H1 (cell line): ENCODE data around the gene IL2RA. TPM values are rescaled to one million over a fixed set of nuclear protein-coding genes. Genes with fewer than 3 reads are reported as not detected.

Source experiments
- CTCF ChIA-PET: fragments of 300-600 bp; sonication (Branson Sonifier 250); formaldehyde crosslinking; loops from one replicate; lab custom pipeline; 2021; ENCODE audit not compliant: partially characterized antibody; lab: Charles Lee
- POLR2A ChIA-PET: fragments of 300-600 bp; sonication (Branson Sonifier 250); formaldehyde crosslinking; loops from one replicate; lab custom pipeline; 2021; ENCODE audit warnings: inconsistent platforms; ENCODE audit not compliant: partially characterized antibody; lab: Charles Lee
- DNase-seq, 2 experiments: peaks; one replicate each; pipeline versions ENCODE4 v3.0.0 to v3.0.0-alpha.2; 2010 to 2022; ENCODE audit warnings: low spot score in 2 of 2, low read depth in 1 of 2, mixed read lengths in 1 of 2
- FAIRE-seq: peaks from 2 replicates; lab custom pipeline; 2011; peaks lifted over from hg19 to GRCh38; lab: Jason Lieb, UNC
- H2AFZ ChIP-seq: 2 replicates; pipeline ENCODE4 v1.8.1; 2012; ENCODE audit warnings: low read length, inconsistent platforms
- H2AK5ac ChIP-seq: 2 replicates; pipeline ENCODE4 v1.6.1; 2013; ENCODE audit warnings: low read depth, low read length
- H2BK120ac ChIP-seq: replicated peaks from 2 replicates; pipeline ENCODE3; 2013; ENCODE audit warnings: low read depth, low read length, inconsistent platforms
- H2BK12ac ChIP-seq: 2 replicates; pipeline ENCODE4 v1.6.1; 2013; ENCODE audit warnings: low read depth, low read length
- H2BK15ac ChIP-seq: 2 replicates; pipeline ENCODE4 v1.6.1; 2013; ENCODE audit warnings: low read length
- H2BK20ac ChIP-seq: 2 replicates; pipeline ENCODE4 v1.6.1; 2013; ENCODE audit warnings: low read length
- H2BK5ac ChIP-seq: 2 replicates; pipeline ENCODE4 v1.6.1; 2013; ENCODE audit warnings: low read depth, low read length
- H3K14ac ChIP-seq: 2 replicates; pipeline ENCODE4 v1.6.1; 2013; ENCODE audit warnings: inconsistent platforms; ENCODE audit not compliant: insufficient read length
- H3K18ac ChIP-seq: 2 replicates; pipeline ENCODE4 v1.6.1; 2013; ENCODE audit warnings: low read length; ENCODE audit errors: extremely low read depth
- H3K23ac ChIP-seq: 2 replicates; pipeline ENCODE4 v1.6.1; 2013; ENCODE audit warnings: inconsistent platforms; ENCODE audit not compliant: insufficient read length
- H3K23me2 ChIP-seq: 2 replicates; pipeline ENCODE4 v1.6.1; 2013; ENCODE audit warnings: low read depth, low read length
- H3K27ac ChIP-seq: 2 replicates; pipeline ENCODE4 v1.6.1; 2011; ENCODE audit warnings: low read depth, low read length, inconsistent platforms
- H3K27me3 ChIP-seq, 4 experiments: replicated peaks in 1 of 4; 1 replicate in 1 of 4; 2 replicates in 3 of 4; pipeline versions ENCODE4 v1.6.1 to v1.8.1; 2011 to 2013; ENCODE audit warnings: low read length in 3 of 4, mild to moderate bottlenecking in 3 of 4, inconsistent platforms in 2 of 4, mixed read lengths in 2 of 4, moderate library complexity in 1 of 4; ENCODE audit not compliant: control insufficient read depth in 3 of 4, insufficient read depth in 3 of 4; ENCODE audit errors: extremely low read depth in 1 of 4
- H3K36me3 ChIP-seq, 4 experiments: 2 replicates each; pipeline versions ENCODE4 v1.6.1 to v1.8.1; 2011 to 2013; ENCODE audit warnings: mild to moderate bottlenecking in 4 of 4, low read length in 3 of 4, moderate library complexity in 2 of 4, control low read depth in 1 of 4, inconsistent platforms in 1 of 4; ENCODE audit not compliant: insufficient read depth in 4 of 4, control insufficient read depth in 2 of 4
- H3K4ac ChIP-seq: replicated peaks from 2 replicates; pipeline ENCODE3; 2013; ENCODE audit warnings: low read length, low read depth, mixed read lengths, inconsistent platforms; ENCODE audit not compliant: insufficient read length
- H3K4me1 ChIP-seq, 4 experiments: replicated peaks in 1 of 4; 1 replicate in 1 of 4; 2 replicates in 3 of 4; pipeline versions ENCODE4 v1.6.1 to v1.8.1; 2011 to 2013; ENCODE audit warnings: low read length in 3 of 4, inconsistent platforms in 2 of 4, mixed read lengths in 1 of 4; ENCODE audit not compliant: insufficient read depth in 4 of 4, control insufficient read depth in 3 of 4
- H3K4me2 ChIP-seq, 2 experiments: 2 replicates each; pipeline versions ENCODE4 v1.6.1 to v1.8.1; 2011 to 2013; ENCODE audit warnings: low read depth in 2 of 2, low read length in 2 of 2, control low read depth in 1 of 2, inconsistent platforms in 1 of 2, mild to moderate bottlenecking in 1 of 2; ENCODE audit not compliant: insufficient read depth in 1 of 2
- H3K4me3 ChIP-seq, 4 experiments: fragments of 200-600, 300-600 bp in 1 of 4; sonication (generic), shearing (Covaris generic), sonication (Bioruptor Twin) in 1 of 4; 2 replicates each; pipeline versions ENCODE4 v1.5.1 to v1.8.1; 2011 to 2016; ENCODE audit warnings: low read length in 4 of 4, low read depth in 3 of 4, control low read depth in 2 of 4, inconsistent platforms in 2 of 4, mild to moderate bottlenecking in 2 of 4, mixed read lengths in 1 of 4, moderate library complexity in 1 of 4; ENCODE audit not compliant: insufficient read depth in 2 of 4; ENCODE audit errors: extremely low read depth in 1 of 4
- H3K56ac ChIP-seq: replicated peaks from 2 replicates; pipeline ENCODE3; 2013; ENCODE audit warnings: low read depth, mild to moderate bottlenecking, mixed read lengths, low read length, inconsistent platforms; ENCODE audit not compliant: insufficient read length
- H3K79me1 ChIP-seq: 2 replicates; pipeline ENCODE4 v1.6.1; 2013; ENCODE audit warnings: low read depth, low read length, control low read depth
- H3K79me2 ChIP-seq, 2 experiments: 2 replicates each; pipeline versions ENCODE4 v1.6.1 to v1.8.1; 2012 to 2013; ENCODE audit warnings: low read length in 2 of 2, mild to moderate bottlenecking in 2 of 2, inconsistent platforms in 1 of 2; ENCODE audit not compliant: insufficient read depth in 2 of 2, control insufficient read depth in 1 of 2
- H3K9ac ChIP-seq, 4 experiments: replicated peaks in 1 of 4; 1 replicate in 1 of 4; 2 replicates in 3 of 4; pipeline versions ENCODE4 v1.6.1 to v1.8.1; 2011 to 2013; ENCODE audit warnings: low read depth in 3 of 4, low read length in 3 of 4, control low read depth in 2 of 4, mild to moderate bottlenecking in 2 of 4, moderate library complexity in 2 of 4, inconsistent platforms in 1 of 4; ENCODE audit errors: extremely low read depth in 1 of 4
- H3K9me3 ChIP-seq, 2 experiments: 2 replicates each; pipeline versions ENCODE4 v1.6.1 to v1.8.1; 2012 to 2013; ENCODE audit warnings: mild to moderate bottlenecking in 2 of 2, moderate library complexity in 2 of 2, control low read depth in 1 of 2, inconsistent platforms in 1 of 2, low read depth in 1 of 2, low read length in 1 of 2, mixed read lengths in 1 of 2; ENCODE audit not compliant: insufficient read depth in 2 of 2
- H4K20me1 ChIP-seq, 2 experiments: replicated peaks in 1 of 2; 2 replicates each; pipeline versions ENCODE3 to v1.8.1; 2011 to 2013; ENCODE audit warnings: inconsistent platforms in 2 of 2, low read length in 2 of 2, mild to moderate bottlenecking in 1 of 2; ENCODE audit not compliant: insufficient read depth in 2 of 2, control insufficient read depth in 1 of 2
- H4K5ac ChIP-seq: 2 replicates; pipeline ENCODE4 v1.6.1; 2013; ENCODE audit warnings: low read length, low read depth, mixed read lengths, inconsistent platforms; ENCODE audit not compliant: insufficient read length
- H4K8ac ChIP-seq: 2 replicates; pipeline ENCODE4 v1.8.0; 2013; ENCODE audit warnings: mild to moderate bottlenecking, moderate library complexity, low read length, inconsistent platforms; ENCODE audit not compliant: insufficient read depth; ENCODE audit errors: extremely low read depth
- H4K91ac ChIP-seq: replicated peaks from 2 replicates; pipeline ENCODE3; 2013; ENCODE audit warnings: low read length, mixed read lengths, inconsistent platforms; ENCODE audit not compliant: insufficient read length
- ASH2L ChIP-seq: fragments of 200-600, 300-600 bp; sonication (generic); IDR thresholded peaks from one replicate; pipeline ENCODE4 v1.7.1; 2017; ENCODE audit warnings: low read length
- KDM5A ChIP-seq: fragments of 200-600 bp; IDR thresholded peaks from 2 replicates; pipeline ENCODE4 v1.7.1; 2012; ENCODE audit warnings: mild to moderate bottlenecking, low read length, inconsistent platforms, mixed read lengths
- WGBS, 2 experiments: shearing (Covaris generic) in 1 of 2; methylation state at CpG; one replicate each; pipeline versions ENCODE4 v1.1.6 to v1.1.7; 2013 to 2015; ENCODE audit warnings: low lambda C conversion rate in 2 of 2, mixed read lengths in 2 of 2, inconsistent platforms in 1 of 2, low coverage in 1 of 2, missing lambda C conversion rate in 1 of 2; ENCODE audit not compliant: insufficient replicate concordance in 2 of 2, insufficient coverage in 1 of 2, insufficient read length in 1 of 2; ENCODE audit errors: extremely low coverage in 1 of 2, missing lambda C conversion rate in 1 of 2; 5-methylcytosine and 5-hydroxymethylcytosine counted together
- polyA plus RNA-seq, 7 experiments: library from polyadenylated mRNA; depleted of rRNA in 3 of 7; stranded (reverse) in 5 of 7; unstranded in 2 of 7; fragments of >200 nt in 5 of 7; fragments of 200-250 nt in 2 of 7; gene quantifications; 1 replicate in 5 of 7; 2 replicates in 1 of 7; 4 replicates in 1 of 7; pipeline versions ENCODE4 v1.2.1 to v1.2.3, GENCODE V29; 2011 to 2013; ENCODE audit warnings: missing spikeins in 2 of 7, mixed read lengths in 2 of 7
- total RNA-seq: library from RNA; stranded (reverse); fragmentation: NEBNext Ultra II Directional; extraction: Animal tissue kit (Norgen Biotek cat#: 25700); gene quantifications from 2 replicates; pipeline ENCODE4 v1.2.1, GENCODE V29; 2021

Gene IL2RA
- total and polyA plus RNA-seq, 2 of the 8 experiments (the other 6 are each of a cell fraction or from before 2014, with no cell fraction given): not detected

GRCh38 chr10:6065406-6065805 is 3.2 kb upstream of the IL2RA start:
- no peaks in the 10 kb centered on the region for H3K27me3 ChIP-seq
- H3K4me2 ChIP-seq: no peak overlapping the region
- no peak overlapping the region for H3K18ac ChIP-seq
- H3K23me2 ChIP-seq: no peaks in the 10 kb centered on the region
- H3K4me1 ChIP-seq: no peaks in the 10 kb centered on the region
- no peak overlapping the region for H4K91ac ChIP-seq
- H3K23ac ChIP-seq: no peak overlapping the region
- H2BK5ac ChIP-seq: no peak overlapping the region
- no peak overlapping the region for H4K5ac ChIP-seq
- no peaks in the 10 kb centered on the region for H4K20me1 ChIP-seq
- 98% methylated on average over 3 of the region's 3 CpGs; no CpG with 5 or more reads in 1 of the 2 experiments for WGBS, 2 experiments
- H2BK120ac ChIP-seq: no peak overlapping the region
- FAIRE-seq: no peak
- H2BK20ac ChIP-seq: no peak overlapping the region
- no peak overlapping the region for H2AK5ac ChIP-seq
- H3K79me2 ChIP-seq: no peaks in the 10 kb centered on the region
- H3K9me3 ChIP-seq: no peaks in the 10 kb centered on the region
- ChIA-PET CTCF (no interaction called here), POLR2A (no interaction called here)
- no peak overlapping the region for H2BK15ac ChIP-seq
- no peak overlapping the region for H3K56ac ChIP-seq
- H3K4me3 ChIP-seq: no peak overlapping the region
- H3K36me3 ChIP-seq: no peaks in the 10 kb centered on the region
- no peak overlapping the region for H2AFZ ChIP-seq
- no peak overlapping the region for H3K14ac ChIP-seq
- no peak overlapping the region for H2BK12ac ChIP-seq
- no peak overlapping the region for H4K8ac ChIP-seq
- H3K4ac ChIP-seq: no peak overlapping the region
- no peak overlapping the region for H3K27ac ChIP-seq
- no peaks in the 10 kb centered on the region for H3K79me1 ChIP-seq
- DNase-seq: no peak
- no peak overlapping the region for H3K9ac ChIP-seq
- no peak for TF ChIP-seq ASH2L
- TF ChIP-seq KDM5A: no peak
